GM19397 (cell line): Measurements from ENCODE around the gene ACSS2.

Experiments
- ATAC-seq: cut with Tn5 transposase; IDR thresholded peaks from one replicate; pipeline ENCODE4 v1.9.1; 2021; ENCODE audit warnings: mild to moderate bottlenecking, moderate library complexity; ENCODE audit not compliant: unreplicated experiment

ACSS2 gene

DNA sequence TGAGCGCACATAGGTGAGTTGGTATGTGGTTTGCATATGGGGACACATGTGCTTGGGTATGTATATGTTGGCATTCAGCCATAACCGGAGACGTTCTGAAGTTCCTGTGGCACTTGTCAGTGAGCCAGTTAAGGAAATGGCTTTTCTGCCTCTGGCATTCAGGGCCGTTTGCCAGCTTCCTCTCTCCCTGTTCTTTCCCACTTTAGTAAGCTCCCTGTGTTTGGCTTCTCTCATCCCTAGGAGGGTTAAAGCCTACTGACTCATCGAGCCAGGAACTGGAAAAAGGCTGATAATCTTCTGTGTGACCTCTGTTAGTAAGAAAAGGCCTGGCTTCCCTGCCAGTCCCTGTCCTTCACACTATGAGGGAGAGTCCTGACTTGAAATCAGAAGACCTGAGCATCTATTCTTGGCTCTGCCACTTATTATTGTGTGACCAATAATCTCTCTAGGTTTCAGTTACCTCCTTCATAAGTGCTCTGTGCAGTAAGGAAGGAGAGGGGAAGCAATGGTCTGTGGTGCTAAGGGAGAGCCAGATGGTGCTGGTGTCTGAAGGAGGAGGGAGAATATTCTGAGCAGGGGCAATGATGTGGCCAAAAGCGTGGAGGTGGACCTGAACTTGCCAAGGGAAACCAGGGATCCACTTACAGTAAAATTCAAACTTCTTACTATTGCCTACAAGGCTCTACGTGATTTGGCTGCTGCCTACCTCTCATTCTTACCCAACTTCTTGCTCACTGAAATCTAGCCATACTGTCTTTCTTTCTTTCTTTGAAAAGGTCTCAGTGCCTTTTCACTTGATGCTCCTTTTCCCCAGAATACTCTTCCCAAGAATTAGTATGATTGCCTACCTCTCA is 31.4 kb downstream of the ACSS2 start:
- ATAC-seq: no peak

GRCh38 chr20:34915131-34915530 is 38.7 kb downstream of the ACSS2 start:
- ATAC-seq: no peak

- no peak for ATAC-seq
Measured at GRCh38 chr20:34915749-34916455, 39.5 kb downstream of the ACSS2 start.

DNA sequence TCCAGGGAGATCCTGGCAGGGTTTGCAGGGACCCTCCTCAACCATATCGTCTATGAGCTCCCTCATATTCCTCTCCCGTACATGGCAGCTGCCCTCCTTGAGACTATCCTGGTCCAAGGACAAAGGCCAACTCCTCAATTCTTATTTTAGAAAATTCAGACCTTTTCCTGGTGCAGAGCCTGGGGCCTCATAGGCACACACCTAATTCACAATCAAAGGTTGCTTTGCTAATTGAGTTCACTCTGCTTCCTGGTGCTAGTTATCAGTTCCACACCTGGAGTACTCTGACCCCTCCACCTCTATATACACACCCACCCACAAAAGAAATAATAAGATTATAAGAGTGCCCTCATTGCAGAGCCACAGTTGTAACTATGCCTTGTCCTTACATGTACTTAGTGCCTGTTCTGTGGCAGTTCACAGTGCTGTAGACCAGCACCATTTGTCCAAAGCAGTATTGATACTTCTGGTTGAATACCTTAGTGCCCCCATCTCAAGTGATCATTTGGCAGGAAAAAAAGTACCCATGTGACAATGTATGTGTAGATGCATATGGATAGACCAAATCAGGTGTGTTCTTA is 40.5 kb downstream of the ACSS2 start:
- ATAC-seq: no peak

DNA sequence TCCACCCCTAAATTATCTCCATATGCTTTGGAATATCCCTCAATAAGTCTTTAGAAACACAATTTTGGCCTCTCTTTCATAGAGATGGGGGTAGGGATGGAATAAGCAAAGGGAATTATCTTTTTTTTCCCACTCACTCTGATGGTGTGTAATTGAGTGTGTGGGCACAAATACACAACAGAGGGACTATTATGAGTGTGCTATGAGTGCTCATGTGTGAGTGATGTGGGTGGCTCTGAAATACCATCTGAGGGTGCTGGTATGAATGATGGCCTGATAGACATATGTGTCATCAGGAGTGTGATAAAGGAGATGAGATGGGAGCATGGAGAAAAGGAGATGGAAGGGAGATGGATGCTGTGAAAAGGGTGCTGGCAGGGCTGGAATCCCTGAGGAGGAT is 43.6 kb downstream of the ACSS2 start:
- ATAC-seq: no peak

DNA sequence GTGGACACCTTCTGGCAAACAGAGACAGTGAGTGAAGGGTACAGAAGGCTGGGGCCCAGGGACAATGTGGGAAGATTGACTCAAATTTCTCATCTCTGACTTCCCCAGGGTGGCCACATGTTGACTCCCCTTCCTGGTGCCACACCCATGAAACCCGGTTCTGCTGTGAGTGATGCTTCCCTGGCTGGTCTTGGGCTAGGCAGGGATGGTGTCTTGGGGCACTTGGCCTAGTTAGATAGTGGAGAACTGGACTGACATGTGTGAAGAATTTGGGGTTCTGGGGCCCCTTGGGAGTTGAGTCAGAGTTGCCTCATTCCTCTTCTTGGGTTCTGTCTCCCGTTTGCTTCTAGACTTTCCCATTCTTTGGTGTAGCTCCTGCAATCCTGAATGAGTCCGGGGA is 45.0 kb downstream of the ACSS2 start:
- ATAC-seq: no peak

DNA sequence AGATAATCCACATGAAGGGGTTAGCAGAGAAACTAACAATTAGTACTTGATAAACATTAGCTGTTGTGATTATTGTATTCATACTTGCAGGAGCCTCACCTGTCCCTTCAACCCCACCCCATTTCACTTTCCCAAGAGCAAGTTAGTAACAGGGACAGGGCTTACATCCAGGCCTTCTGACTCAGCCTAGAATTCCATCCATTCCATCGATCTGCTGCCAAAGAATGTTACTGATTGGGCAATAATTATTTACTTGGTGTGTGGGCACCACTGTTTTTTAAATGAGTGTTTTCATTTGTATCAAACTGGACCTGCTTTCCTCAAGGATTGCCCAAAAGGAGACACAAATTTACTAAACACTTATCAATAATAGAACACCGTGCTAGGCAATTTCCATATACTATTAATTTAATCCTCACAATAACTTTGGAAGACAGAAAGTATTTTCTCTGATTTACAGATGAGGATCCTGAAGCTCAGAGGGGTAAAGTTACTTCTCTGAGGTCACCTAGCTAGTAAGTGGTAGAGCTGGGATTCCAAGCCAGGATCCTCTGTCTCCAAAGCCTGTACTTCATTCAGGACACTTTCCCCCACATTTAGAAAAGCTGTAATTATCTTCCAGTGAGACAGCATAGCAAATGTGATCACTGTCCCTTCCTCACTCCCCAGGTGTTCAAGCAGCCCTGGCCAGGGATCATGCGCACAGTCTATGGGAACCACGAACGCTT is 46.4 kb downstream of the ACSS2 start:
- ATAC-seq: no peak

- ATAC-seq: no peak
Measured at GRCh38 chr20:34923414-34923813, 47.0 kb downstream of the ACSS2 start.

DNA sequence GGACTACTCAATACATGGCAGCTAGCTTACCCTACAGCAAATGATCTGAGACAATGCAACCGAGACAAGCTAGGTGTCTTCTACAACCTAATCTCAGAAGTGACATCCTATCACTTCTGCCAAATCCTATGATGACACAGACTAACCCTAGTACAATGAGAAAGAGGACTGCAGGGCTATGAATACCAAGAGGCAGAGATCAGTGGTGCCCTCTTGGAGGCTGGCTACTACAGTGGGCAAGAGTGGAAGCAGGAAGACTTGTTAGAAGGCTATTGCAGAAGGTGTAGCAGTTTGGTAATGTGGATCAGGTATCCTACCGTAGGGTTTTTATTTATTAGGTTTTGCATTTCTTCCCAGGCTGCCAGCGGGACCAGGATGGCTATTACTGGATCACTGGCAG is 48.9 kb downstream of the ACSS2 start:
- no peak for ATAC-seq

DNA sequence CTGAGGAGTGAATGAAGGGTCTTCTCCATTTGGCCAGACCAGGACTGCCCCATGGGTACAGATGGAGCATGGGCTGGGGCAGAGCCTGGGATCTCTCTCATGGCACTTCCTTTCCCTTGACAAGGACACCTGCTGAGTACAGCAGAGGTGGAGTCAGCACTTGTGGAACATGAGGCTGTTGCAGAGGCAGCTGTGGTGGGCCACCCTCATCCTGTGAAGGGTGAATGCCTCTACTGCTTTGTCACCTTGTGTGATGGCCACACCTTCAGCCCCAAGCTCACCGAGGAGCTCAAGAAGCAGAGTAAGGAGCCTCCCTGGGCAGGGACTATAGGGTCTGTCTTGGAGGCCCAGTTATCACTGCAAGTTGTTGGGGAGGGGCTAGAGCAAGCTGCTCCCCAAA is 49.6 kb downstream of the ACSS2 start:
- ATAC-seq: no peak

DNA sequence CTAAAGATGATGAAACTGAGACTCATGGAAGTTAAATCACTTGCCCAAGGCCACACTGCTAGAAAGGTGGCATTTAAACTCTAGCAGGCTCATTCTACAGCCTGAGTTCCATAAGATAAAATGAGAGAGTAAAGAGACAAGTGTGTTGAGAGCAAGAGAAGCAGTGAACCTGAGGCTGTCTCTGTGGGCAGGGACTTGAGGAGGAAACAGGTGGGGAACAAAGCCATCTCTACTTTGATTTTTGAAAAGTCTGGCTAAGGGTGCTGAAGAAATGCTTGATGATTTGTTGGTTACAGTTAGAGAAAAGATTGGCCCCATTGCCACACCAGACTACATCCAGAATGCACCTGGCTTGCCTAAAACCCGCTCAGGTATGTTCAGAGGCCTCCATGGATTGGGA is 50.2 kb downstream of the ACSS2 start:
- no peak for ATAC-seq

- no peak for ATAC-seq
Measured at GRCh38 chr20:34927736-34928135, 51.3 kb downstream of the ACSS2 start.

DNA sequence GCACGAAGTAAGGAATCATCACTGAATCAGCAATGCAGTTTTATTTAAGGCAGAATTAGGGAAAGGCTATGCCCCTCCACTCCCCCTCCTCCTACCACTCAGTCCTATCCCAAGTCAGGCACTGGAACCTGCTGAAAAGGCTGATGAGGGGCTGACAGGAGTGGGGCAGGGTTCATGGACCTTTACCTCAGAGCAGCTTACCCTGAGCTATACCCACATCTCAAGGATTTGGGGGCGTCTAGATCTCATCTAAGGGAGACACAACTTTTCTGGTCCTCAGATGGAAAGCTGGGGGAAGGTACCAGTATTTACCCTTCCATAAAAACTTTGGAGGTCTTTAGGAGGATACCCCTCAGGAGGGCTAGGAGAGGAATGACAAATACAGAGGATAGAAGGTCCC is 52.0 kb downstream of the ACSS2 start:
- no peak for ATAC-seq

DNA sequence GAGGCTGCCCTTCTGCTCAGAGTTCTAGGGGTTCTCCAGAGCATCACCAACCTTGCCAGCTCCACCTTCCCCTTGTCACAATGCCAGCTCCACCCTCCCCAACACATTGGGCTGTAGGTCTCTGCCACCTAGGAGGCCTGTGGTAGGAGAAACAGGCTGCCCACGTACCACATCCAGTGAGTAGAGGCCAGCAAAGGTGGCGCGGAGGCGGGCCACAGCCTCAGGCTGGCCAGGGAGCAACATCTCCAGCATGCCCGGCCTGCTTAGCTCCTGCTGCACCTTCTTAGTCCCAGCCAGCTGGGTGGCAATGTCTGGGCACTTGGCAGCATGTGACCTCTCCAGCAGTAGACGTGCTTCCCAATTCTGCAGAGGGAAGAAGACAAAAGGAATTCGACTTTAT is 55.4 kb downstream of the ACSS2 start:
- ATAC-seq: no peak

DNA sequence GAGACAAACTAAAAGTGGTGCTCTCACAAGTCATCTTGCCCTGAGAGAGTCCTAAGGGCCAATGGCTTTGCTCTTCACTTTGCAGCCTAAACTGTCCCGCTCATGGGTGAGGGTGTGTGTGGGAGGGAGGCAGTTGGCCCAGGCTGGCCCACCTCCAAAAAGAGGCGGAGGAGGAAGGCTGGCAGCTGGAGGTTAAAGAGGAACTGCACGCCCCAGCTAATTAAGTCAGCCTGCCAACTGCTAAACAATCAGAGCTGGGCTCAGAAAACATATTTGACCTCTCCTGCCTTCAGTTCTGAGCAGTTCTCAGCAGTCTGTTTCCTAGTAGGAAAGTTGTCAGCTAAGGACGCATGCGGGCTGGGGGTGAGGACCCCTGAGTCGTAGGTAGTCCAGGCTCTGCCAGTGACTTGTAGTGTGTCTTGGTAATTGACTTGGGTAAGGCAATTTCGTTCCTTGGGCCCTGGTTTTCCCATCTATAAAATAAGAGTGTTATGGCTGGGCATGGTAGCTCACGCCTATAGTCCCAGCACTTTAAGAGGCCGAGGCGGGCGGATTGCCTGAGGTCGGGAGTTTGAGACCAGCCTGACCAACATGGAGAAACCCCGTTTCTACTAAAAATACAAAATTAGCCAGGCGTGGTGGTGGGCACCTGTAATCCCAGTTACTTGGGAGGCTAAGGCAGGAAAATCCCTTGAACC is 62.2 kb downstream of the ACSS2 start:
- ATAC-seq: no peak

DNA sequence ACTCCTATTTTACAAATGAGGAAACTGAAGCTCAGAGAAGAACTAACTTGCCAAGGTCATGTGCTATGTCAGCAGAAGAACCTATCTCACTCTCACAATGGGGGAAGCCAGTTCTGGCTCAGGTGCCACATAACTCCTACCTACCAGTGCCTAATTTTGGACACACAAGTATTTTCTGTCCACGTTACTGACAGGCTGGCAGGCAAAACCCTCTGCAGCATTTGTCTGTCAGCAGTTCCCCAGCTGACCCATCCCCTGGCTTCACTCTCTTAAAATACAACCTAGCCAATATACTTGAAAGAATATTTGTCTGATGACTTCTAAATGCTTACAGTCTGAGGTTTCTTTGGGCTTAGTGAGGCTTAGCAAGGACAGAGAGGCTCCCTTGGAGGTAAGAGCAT is 63.7 kb downstream of the ACSS2 start:
- ATAC-seq: no peak

- ATAC-seq: no peak
Measured at GRCh38 chr20:34941226-34941625, 64.8 kb downstream of the ACSS2 start.

GRCh38 chr20:34942301-34942700 is 65.9 kb downstream of the ACSS2 start:
- ATAC-seq: no peak

- no peak for ATAC-seq
Measured at GRCh38 chr20:34943808-34944567, 67.6 kb downstream of the ACSS2 start.
